Common myeloid progenitor, CD34-positive (primary cell): ENCODE results near the gene FOXRED2.
A peak's percentile ranks its signal among the peaks of the same experiment; 100 is the strongest.

Experiments used
- CTCF ChIA-PET: fragments of 350-600 bp; sonication (Branson Sonifier 250); formaldehyde crosslinking; loops from one replicate; lab custom pipeline; 2021; ENCODE audit warnings: antibody characterized with exemption; lab: Charles Lee
- POLR2A ChIA-PET: fragments of 350-600 bp; sonication (Branson Sonifier 250); formaldehyde crosslinking; loops from one replicate; lab custom pipeline; 2021; ENCODE audit warnings: antibody characterized with exemption; lab: Charles Lee
- DNase-seq, 3 donors: peaks; one replicate each; pipeline versions ENCODE4 v3.0.0 to v3.0.0-alpha.2; 2013
- H3K27ac ChIP-seq, 2 experiments: 1 replicate in 1 of 2; 2 replicates in 1 of 2; pipeline ENCODE4 v1.7.0; 2013; ENCODE audit warnings: inconsistent platforms in 2 of 2, low read length in 2 of 2, mild to moderate bottlenecking in 2 of 2, low read depth in 1 of 2, moderate library complexity in 1 of 2; ENCODE audit not compliant: severe bottlenecking in 2 of 2, insufficient read depth in 1 of 2, poor library complexity in 1 of 2
- H3K27me3 ChIP-seq, 5 experiments: replicated peaks in 2 of 5; 1 replicate in 3 of 5; 2 replicates in 2 of 5; pipeline versions ENCODE4 v1.6.1 to v1.7.0; 2013; ENCODE audit warnings: low read length in 4 of 5, mild to moderate bottlenecking in 2 of 5, moderate library complexity in 2 of 5, inconsistent platforms in 1 of 5; ENCODE audit not compliant: insufficient read depth in 5 of 5, control insufficient read depth in 4 of 5
- H3K36me3 ChIP-seq, 4 experiments: 1 replicate in 2 of 4; 2 replicates in 2 of 4; pipeline versions ENCODE4 v1.6.1 to v1.7.0; 2013; ENCODE audit warnings: low read length in 3 of 4, control low read depth in 1 of 4, mild to moderate bottlenecking in 1 of 4; ENCODE audit not compliant: control insufficient read depth in 4 of 4, insufficient read depth in 4 of 4
- H3K4me1 ChIP-seq, 4 experiments: 1 replicate in 3 of 4; 2 replicates in 1 of 4; pipeline versions ENCODE4 v1.6.1 to v1.7.1; 2013; ENCODE audit warnings: low read length in 3 of 4, mild to moderate bottlenecking in 3 of 4, control low read depth in 1 of 4, inconsistent platforms in 1 of 4, moderate library complexity in 1 of 4; ENCODE audit not compliant: control insufficient read depth in 4 of 4, insufficient read depth in 4 of 4; ENCODE audit errors: control extremely low read depth in 1 of 4
- H3K4me3 ChIP-seq, 7 experiments: 1 replicate in 4 of 7; 2 replicates in 3 of 7; pipeline versions ENCODE4 v1.5.1 to v1.7.0; 2013; ENCODE audit warnings: mild to moderate bottlenecking in 7 of 7, low read length in 6 of 7, moderate library complexity in 6 of 7, inconsistent platforms in 2 of 7, low read depth in 2 of 7, control low read depth in 1 of 7; ENCODE audit not compliant: insufficient read depth in 4 of 7, control insufficient read depth in 1 of 7; ENCODE audit errors: extremely low read depth in 1 of 7
- H3K9me3 ChIP-seq, 5 experiments: 1 replicate in 4 of 5; 2 replicates in 1 of 5; pipeline versions ENCODE4 v1.6.1 to v1.7.1; 2013; ENCODE audit warnings: low read length in 4 of 5, mild to moderate bottlenecking in 2 of 5, inconsistent platforms in 1 of 5, low read depth in 1 of 5, moderate library complexity in 1 of 5; ENCODE audit not compliant: control insufficient read depth in 4 of 5, insufficient read depth in 2 of 5; ENCODE audit errors: control extremely low read depth in 1 of 5
- WGBS: methylation state at CpG from one replicate; pipeline ENCODE4 v1.1.5; 2013; ENCODE audit not compliant: insufficient coverage; 5-methylcytosine and 5-hydroxymethylcytosine counted together

FOXRED2 gene

GRCh38 chr22:36447632-36448031, 59.2 kb downstream of the FOXRED2 start:
- CTCF ChIA-PET: interaction anchor here (1.0 to 1.3 kb wide), 2 partner anchors 21 to 69 kb away, joined by 3 to 4 read pairs; no protein-coding TSS in a partner anchor
- Histone ChIP-seq H3K36me3 (no peaks in the 10 kb centered on the region), H3K4me3 (no peak overlapping the region), H3K27me3 (no peaks in the 10 kb centered on the region), H3K9me3 (no peaks in the 10 kb centered on the region), H3K27ac (no peak overlapping the region), H3K4me1 (peaks cover 17 to 74% (median 47%) of the 10 kb centered on the region in 4 experiments)
- POLR2A ChIA-PET: no interaction called here
- WGBS: 93% methylated on average over 2 of the region's 2 CpGs
- DNase-seq: peak in 1 of 3 donors; percentile 33

DNA sequence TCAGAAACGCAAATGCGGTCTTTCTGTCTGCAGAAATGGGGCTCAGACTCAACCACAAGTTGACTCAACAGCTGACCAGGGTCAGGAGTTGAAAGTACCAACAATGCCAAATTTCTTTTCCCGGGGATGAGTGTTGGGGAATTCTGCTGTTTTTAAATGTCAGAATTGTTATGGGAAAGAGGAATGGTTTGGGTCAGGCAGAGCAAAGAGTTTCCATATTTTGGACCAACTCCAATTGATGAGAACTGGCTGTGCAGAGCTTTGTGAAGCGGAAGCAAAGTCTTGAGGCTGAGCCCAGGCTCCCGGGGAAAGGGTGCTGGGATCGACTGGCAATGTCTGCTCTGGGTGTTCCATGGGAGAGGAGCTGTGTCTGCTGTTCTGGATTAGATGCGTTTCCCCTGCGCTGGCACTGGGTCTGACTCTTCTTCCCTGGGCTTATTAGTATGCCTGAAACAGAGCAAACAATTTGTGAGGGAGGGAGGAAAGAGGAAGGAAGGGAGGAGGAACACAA, 61.6 kb downstream of the FOXRED2 start:
- no peaks in the 10 kb centered on the region for H3K27me3 ChIP-seq
- no peaks in the 10 kb centered on the region for H3K36me3 ChIP-seq
- no peak overlapping the region for H3K4me3 ChIP-seq
- WGBS: 95% methylated on average over 5 of the region's 8 CpGs
- DNase-seq: no peak
- POLR2A ChIA-PET: no interaction called here
- no peaks in the 10 kb centered on the region for H3K9me3 ChIP-seq
- CTCF ChIA-PET: no interaction called here
- peaks cover 7 to 60% (median 28%) of the 10 kb centered on the region in 4 experiments for H3K4me1 ChIP-seq
- H3K27ac ChIP-seq: no peak overlapping the region

DNA sequence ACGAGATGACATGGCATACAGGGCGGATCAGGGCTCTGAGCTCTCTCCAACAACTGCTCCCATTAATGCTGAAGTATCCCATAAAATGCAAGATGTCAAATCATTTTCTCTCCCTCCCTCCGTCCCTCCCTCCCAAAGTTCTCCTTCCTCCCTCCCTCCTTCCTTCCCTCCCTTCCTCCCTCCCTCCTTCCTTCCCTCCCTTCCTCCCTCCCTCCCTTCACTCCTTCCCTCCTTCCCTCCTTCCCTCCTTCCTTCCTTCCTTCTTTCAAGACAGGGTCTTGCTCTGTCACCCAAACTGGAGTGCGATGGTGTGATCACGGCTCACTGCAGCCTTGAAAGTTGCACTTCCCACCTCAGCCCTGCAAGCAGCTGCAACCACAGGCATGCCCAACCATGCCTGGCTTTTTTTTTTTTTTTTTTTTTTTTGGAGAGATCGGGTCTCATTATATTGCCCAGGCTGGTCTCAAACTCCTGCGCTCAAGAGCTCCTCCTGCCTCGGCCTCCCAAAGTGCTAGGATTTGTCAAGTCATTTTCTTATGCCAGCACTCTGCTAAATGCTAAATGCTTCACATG, 63.6 kb downstream of the FOXRED2 start:
- peaks cover 5 to 44% (median 13%) of the 10 kb centered on the region in 4 experiments for H3K4me1 ChIP-seq
- CTCF ChIA-PET: interaction anchor here (0.5 to 2.1 kb wide), 3 partner anchors 18 to 141 kb away, joined by 3 to 6 read pairs (median 4); no protein-coding TSS in a partner anchor
- H3K27ac ChIP-seq: no peak overlapping the region
- WGBS: 97% methylated on average over 4 of the region's 8 CpGs
- no peaks in the 10 kb centered on the region for H3K9me3 ChIP-seq
- no peaks in the 10 kb centered on the region for H3K36me3 ChIP-seq
- H3K27me3 ChIP-seq: no peaks in the 10 kb centered on the region
- no peak for DNase-seq
- POLR2A ChIA-PET: no interaction called here
- no peak overlapping the region for H3K4me3 ChIP-seq

DNA sequence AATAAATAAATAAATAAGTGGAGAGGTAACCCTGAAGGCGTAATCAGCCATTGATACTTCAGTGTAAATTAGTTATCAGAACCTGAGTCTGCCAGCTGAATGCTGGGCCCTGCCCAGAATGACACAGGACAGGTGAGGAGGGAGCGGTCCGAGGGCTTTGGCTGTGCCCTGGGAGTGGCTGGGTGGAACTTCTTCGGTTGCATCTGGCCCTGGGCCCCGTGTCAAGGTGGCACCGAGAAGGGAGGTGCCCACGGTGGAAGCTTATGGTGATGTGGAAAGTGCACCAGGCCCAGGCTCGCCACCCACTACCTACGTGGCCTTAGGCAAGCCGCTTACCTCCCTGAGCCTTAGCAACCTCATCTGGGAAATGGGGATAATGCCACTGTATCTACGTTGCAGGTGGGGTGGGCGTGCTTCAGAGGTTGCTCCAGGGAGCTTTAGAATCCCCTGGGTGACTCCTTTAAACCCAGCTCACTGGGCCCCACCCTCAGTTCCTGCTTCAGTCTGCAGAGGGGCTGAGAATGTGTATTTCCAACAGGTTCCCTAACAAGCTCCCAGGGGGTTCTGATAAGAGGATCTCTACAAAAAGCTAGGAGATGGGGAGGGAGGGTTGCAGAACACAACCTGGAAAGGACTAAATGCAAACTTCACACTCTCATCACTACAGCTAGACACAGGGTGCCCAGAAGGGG, 64.2 kb downstream of the FOXRED2 start:
- H3K36me3 ChIP-seq: no peaks in the 10 kb centered on the region
- DNase-seq: no peak
- no peaks in the 10 kb centered on the region for H3K9me3 ChIP-seq
- no peaks in the 10 kb centered on the region for H3K27me3 ChIP-seq
- ChIA-PET CTCF (interaction anchor here (0.5 to 2.1 kb wide), 3 partner anchors 18 to 141 kb away, joined by 3 to 6 read pairs (median 4); no protein-coding TSS in a partner anchor), POLR2A (no interaction called here)
- peaks cover 5 to 38% (median 9%) of the 10 kb centered on the region in 4 experiments for H3K4me1 ChIP-seq
- no peak overlapping the region for H3K4me3 ChIP-seq
- no peak overlapping the region for H3K27ac ChIP-seq
- WGBS: 95% methylated on average over 9 of the region's 12 CpGs

- H3K27ac ChIP-seq: no peak overlapping the region
- WGBS: 100% methylated on average over 5 of the region's 8 CpGs
- H3K4me1 ChIP-seq: peaks cover 4 to 35% (median 10%) of the 10 kb centered on the region in 4 experiments
- CTCF ChIA-PET: interaction anchor here (0.9 to 1.5 kb wide), 2 partner anchors 15 to 30 kb away, joined by 3 to 4 read pairs; no protein-coding TSS in a partner anchor
- DNase-seq: no peak
- POLR2A ChIA-PET: no interaction called here
- H3K4me3 ChIP-seq: no peak overlapping the region
- H3K27me3 ChIP-seq: no peaks in the 10 kb centered on the region
- H3K9me3 ChIP-seq: no peaks in the 10 kb centered on the region
- no peaks in the 10 kb centered on the region for H3K36me3 ChIP-seq
Measured at GRCh38 chr22:36440429-36441002, 66.3 kb downstream of the FOXRED2 start.

- peaks cover 3 to 30% (median 8%) of the 10 kb centered on the region in 4 experiments for H3K4me1 ChIP-seq
- H3K36me3 ChIP-seq: no peaks in the 10 kb centered on the region
- H3K4me3 ChIP-seq: no peak overlapping the region
- H3K27ac ChIP-seq: no peak overlapping the region
- POLR2A ChIA-PET: interaction anchor here (0.8 kb wide), 1 partner anchor 23 kb away, joined by 3 read pairs; no protein-coding TSS in a partner anchor
- no peaks in the 10 kb centered on the region for H3K9me3 ChIP-seq
- WGBS: 95% methylated on average over 3 of the region's 6 CpGs
- CTCF ChIA-PET: interaction anchor here (1.5 kb wide), 1 partner anchor 31 kb away, joined by 3 read pairs; no protein-coding TSS in a partner anchor
- DNase-seq: no peak
- no peaks in the 10 kb centered on the region for H3K27me3 ChIP-seq
Measured at GRCh38 chr22:36439481-36440271, 67.2 kb downstream of the FOXRED2 start.
